Esophagus muscularis mucosa (tissue), 4 donors: ENCODE results near the gene ACY1.

Experiments
- EP300 ChIP-seq: sonication (generic); formaldehyde crosslinking; IDR thresholded peaks from one replicate; pipeline ENCODE4 v1.6.1; 2017; ENCODE audit warnings: antibody characterized with exemption
- POLR2A ChIP-seq: fragments of 450-650 bp; IDR thresholded peaks from one replicate; pipeline ENCODE4 v1.6.1; 2017; ENCODE audit warnings: antibody characterized with exemption, moderate library complexity, mild to moderate bottlenecking, low read depth
- POLR2AphosphoS5 ChIP-seq, 2 donors: sonication (generic); formaldehyde crosslinking; IDR thresholded peaks; one replicate each; pipeline ENCODE4 v1.6.1; 2017; ENCODE audit warnings: antibody characterized with exemption in 2 of 2
- TF ChIP-seq, protein P1 (sequence below), 3 experiments: fragments of 200-600 bp in 2 of 3; fragments of 450-650 bp in 1 of 3; sonication (generic) in 2 of 3; IDR thresholded peaks; one replicate each; pipeline ENCODE4 v1.5.1; 2017 to 2019; ENCODE audit warnings: antibody characterized with exemption in 3 of 3, mild to moderate bottlenecking in 2 of 3, moderate library complexity in 1 of 3

DNA sequence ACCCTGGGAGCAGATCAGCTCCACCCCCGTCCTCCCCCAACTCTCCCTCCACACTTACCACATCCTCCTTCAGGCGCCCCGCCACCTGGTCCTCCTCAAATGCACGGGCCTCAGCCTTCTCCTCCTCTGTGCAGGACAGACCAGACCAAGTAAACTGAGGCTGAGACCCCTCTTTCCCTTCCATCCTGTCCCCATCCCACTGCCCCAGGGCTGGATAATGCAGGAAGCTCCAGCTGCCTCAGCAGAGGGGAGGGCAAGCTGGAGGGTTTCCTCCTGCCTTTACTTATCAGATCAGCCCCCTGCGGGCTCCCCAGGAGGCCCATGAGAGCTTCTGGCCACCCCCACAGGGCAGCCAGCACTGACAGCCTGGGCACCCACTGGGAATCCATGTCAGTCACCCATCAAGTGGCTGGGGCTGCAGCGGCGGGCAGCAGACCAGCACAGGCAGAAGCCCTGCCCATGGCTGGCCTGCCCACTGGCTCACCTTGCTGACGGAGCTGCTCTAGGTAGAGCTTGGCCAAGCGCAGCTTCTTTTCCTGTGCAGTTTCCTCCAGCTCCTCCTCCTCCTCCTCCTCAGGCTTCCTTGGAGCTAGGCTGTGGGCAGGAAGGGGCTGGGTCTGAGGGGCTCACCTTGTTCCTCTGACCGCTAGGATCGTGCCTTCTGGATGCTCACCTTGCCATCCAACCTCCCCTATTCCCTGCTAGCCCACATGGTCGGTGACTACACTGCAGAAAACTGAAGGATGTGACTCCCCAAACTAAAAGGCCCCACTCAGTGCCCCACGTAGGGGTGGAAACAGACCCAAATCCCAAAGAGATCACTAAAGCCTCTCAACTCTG lies 45.5 kb upstream of the ACY1 start:
- TF ChIP-seq POLR2A (no peak), EP300 (no peak), POLR2AphosphoS5 (IDR thresholded peaks at IDR 0.05) (no peak)
- TF ChIP-seq, protein P1, sequence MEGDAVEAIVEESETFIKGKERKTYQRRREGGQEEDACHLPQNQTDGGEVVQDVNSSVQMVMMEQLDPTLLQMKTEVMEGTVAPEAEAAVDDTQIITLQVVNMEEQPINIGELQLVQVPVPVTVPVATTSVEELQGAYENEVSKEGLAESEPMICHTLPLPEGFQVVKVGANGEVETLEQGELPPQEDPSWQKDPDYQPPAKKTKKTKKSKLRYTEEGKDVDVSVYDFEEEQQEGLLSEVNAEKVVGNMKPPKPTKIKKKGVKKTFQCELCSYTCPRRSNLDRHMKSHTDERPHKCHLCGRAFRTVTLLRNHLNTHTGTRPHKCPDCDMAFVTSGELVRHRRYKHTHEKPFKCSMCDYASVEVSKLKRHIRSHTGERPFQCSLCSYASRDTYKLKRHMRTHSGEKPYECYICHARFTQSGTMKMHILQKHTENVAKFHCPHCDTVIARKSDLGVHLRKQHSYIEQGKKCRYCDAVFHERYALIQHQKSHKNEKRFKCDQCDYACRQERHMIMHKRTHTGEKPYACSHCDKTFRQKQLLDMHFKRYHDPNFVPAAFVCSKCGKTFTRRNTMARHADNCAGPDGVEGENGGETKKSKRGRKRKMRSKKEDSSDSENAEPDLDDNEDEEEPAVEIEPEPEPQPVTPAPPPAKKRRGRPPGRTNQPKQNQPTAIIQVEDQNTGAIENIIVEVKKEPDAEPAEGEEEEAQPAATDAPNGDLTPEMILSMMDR (IDR thresholded peaks at IDR 0.05), result no peak
